ENCODE measurements around the gene HLA-DOB. TPM values are rescaled to one million over a fixed set of nuclear protein-coding genes. Genes with fewer than 3 reads are reported as not detected.

The HLA-DOB gene
- total and polyA plus RNA-seq, 10 of the 15 experiments (the other 5 are each of a cell fraction or from before 2014, with no cell fraction given), result 27.4 to 79.1 (median 37.0) TPM

- TF ChIP-seq NR2C2 (IDR thresholded peaks at IDR 0.05; ENCODE audit: borderline replicate concordance, control insufficient read depth, insufficient read length, low read depth), result no peak
- TF ChIP-seq MYC (IDR thresholded peaks at IDR 0.05; ENCODE audit: insufficient read depth, insufficient read length, insufficient replicate concordance, low read length, severe bottlenecking), result no peak
- TF ChIP-seq, protein P1, sequence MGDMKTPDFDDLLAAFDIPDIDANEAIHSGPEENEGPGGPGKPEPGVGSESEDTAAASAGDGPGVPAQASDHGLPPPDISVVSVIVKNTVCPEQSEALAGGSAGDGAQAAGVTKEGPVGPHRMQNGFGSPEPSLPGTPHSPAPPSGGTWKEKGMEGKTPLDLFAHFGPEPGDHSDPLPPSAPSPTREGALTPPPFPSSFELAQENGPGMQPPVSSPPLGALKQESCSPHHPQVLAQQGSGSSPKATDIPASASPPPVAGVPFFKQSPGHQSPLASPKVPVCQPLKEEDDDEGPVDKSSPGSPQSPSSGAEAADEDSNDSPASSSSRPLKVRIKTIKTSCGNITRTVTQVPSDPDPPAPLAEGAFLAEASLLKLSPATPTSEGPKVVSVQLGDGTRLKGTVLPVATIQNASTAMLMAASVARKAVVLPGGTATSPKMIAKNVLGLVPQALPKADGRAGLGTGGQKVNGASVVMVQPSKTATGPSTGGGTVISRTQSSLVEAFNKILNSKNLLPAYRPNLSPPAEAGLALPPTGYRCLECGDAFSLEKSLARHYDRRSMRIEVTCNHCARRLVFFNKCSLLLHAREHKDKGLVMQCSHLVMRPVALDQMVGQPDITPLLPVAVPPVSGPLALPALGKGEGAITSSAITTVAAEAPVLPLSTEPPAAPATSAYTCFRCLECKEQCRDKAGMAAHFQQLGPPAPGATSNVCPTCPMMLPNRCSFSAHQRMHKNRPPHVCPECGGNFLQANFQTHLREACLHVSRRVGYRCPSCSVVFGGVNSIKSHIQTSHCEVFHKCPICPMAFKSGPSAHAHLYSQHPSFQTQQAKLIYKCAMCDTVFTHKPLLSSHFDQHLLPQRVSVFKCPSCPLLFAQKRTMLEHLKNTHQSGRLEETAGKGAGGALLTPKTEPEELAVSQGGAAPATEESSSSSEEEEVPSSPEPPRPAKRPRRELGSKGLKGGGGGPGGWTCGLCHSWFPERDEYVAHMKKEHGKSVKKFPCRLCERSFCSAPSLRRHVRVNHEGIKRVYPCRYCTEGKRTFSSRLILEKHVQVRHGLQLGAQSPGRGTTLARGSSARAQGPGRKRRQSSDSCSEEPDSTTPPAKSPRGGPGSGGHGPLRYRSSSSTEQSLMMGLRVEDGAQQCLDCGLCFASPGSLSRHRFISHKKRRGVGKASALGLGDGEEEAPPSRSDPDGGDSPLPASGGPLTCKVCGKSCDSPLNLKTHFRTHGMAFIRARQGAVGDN (IDR thresholded peaks at IDR 0.05), result peak; percentile 61
- no peak for TF ChIP-seq RBBP5 (conservative IDR thresholded peaks at IDR 0.05)
- no peak for TF ChIP-seq BHLHE40 (IDR thresholded peaks at IDR 0.05; ENCODE audit: borderline replicate concordance in 1 of 2, low read depth in 2 of 2, low read length in 1 of 2)
- TF ChIP-seq SMC3 (IDR thresholded peaks at IDR 0.05; ENCODE audit: borderline replicate concordance, low read length), result no peak
- TF ChIP-seq RFX5 (IDR thresholded peaks at IDR 0.05; ENCODE audit: low read depth, low read length), result no peak
- TF ChIP-seq POLR2AphosphoS2 (IDR thresholded peaks at IDR 0.05; ENCODE audit: low read depth, low read length), result no peak
- no peak for TF ChIP-seq SREBF2 (IDR thresholded peaks at IDR 0.05; ENCODE audit: low read length)
- TF ChIP-seq BACH1 (IDR thresholded peaks at IDR 0.05; ENCODE audit: borderline replicate concordance), result no peak
- TF ChIP-seq YY1 (IDR thresholded peaks at IDR 0.05; ENCODE audit: low read depth, low read length), result no peak
- TF ChIP-seq NFXL1 (IDR thresholded peaks at IDR 0.05; ENCODE audit: borderline replicate concordance), result no peak
- TF ChIP-seq, protein P2, sequence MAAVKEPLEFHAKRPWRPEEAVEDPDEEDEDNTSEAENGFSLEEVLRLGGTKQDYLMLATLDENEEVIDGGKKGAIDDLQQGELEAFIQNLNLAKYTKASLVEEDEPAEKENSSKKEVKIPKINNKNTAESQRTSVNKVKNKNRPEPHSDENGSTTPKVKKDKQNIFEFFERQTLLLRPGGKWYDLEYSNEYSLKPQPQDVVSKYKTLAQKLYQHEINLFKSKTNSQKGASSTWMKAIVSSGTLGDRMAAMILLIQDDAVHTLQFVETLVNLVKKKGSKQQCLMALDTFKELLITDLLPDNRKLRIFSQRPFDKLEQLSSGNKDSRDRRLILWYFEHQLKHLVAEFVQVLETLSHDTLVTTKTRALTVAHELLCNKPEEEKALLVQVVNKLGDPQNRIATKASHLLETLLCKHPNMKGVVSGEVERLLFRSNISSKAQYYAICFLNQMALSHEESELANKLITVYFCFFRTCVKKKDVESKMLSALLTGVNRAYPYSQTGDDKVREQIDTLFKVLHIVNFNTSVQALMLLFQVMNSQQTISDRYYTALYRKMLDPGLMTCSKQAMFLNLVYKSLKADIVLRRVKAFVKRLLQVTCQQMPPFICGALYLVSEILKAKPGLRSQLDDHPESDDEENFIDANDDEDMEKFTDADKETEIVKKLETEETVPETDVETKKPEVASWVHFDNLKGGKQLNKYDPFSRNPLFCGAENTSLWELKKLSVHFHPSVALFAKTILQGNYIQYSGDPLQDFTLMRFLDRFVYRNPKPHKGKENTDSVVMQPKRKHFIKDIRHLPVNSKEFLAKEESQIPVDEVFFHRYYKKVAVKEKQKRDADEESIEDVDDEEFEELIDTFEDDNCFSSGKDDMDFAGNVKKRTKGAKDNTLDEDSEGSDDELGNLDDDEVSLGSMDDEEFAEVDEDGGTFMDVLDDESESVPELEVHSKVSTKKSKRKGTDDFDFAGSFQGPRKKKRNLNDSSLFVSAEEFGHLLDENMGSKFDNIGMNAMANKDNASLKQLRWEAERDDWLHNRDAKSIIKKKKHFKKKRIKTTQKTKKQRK (IDR thresholded peaks at IDR 0.05; ENCODE audit: low read depth, low read length), result no peak
- no peak for TF ChIP-seq KLF5 (IDR thresholded peaks at IDR 0.05; ENCODE audit: partially characterized antibody)
- peak in 1 of 2 experiments; percentile 79; a peak in 2 of 4 replicates for TF ChIP-seq ETV6 (conservative IDR thresholded peaks at IDR 0.05 in 1 of 2, IDR thresholded peaks at IDR 0.05 in 1 of 2; ENCODE audit: borderline replicate concordance in 1 of 2, low read depth in 1 of 2)
- no peak for TF ChIP-seq GABPA (IDR thresholded peaks at IDR 0.05; ENCODE audit: low read depth)
- TF ChIP-seq SIN3A (IDR thresholded peaks at IDR 0.05; ENCODE audit: low read depth, low read length), result no peak
- no peak for TF ChIP-seq LARP7 (IDR thresholded peaks at IDR 0.05)
- TF ChIP-seq, protein P3, sequence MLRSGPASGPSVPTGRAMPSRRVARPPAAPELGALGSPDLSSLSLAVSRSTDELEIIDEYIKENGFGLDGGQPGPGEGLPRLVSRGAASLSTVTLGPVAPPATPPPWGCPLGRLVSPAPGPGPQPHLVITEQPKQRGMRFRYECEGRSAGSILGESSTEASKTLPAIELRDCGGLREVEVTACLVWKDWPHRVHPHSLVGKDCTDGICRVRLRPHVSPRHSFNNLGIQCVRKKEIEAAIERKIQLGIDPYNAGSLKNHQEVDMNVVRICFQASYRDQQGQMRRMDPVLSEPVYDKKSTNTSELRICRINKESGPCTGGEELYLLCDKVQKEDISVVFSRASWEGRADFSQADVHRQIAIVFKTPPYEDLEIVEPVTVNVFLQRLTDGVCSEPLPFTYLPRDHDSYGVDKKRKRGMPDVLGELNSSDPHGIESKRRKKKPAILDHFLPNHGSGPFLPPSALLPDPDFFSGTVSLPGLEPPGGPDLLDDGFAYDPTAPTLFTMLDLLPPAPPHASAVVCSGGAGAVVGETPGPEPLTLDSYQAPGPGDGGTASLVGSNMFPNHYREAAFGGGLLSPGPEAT (IDR thresholded peaks at IDR 0.05; ENCODE audit: low read depth), result no peak
- no peak for TF ChIP-seq ZNF274 (IDR thresholded peaks at IDR 0.05; ENCODE audit: insufficient read depth, insufficient read length)
- TF ChIP-seq TCF3 (IDR thresholded peaks at IDR 0.05; ENCODE audit: borderline replicate concordance, insufficient read depth, low read depth, low read length), result no peak
- no peak for TF ChIP-seq SPI1 (IDR thresholded peaks at IDR 0.05; ENCODE audit: borderline replicate concordance, insufficient read depth, low read depth, low read length)
Observed at GRCh38 chr6:32840604-32841246, 23.9 kb upstream of the HLA-DOB start (continued).

Measured in GM12878 (cell line).